ENCODE results near the gene C19orf38.

C19orf38 gene

GRCh38 chr19:10881403-10882107 is 33.3 kb downstream of the C19orf38 start:
- no peak for DNase-seq

GRCh38 chr19:10882108-10882457 is 33.9 kb downstream of the C19orf38 start:
- no peak for DNase-seq

- no peak for DNase-seq
Measured at GRCh38 chr19:10884274-10884673, 36.1 kb downstream of the C19orf38 start.

GRCh38 chr19:10885201-10886169 is 37.3 kb downstream of the C19orf38 start:
- DNase-seq, result no peak

GRCh38 chr19:10887616-10888367 is 39.6 kb downstream of the C19orf38 start:
- DNase-seq, result no peak

- no peak for DNase-seq
Measured at GRCh38 chr19:10888421-10888866, 40.2 kb downstream of the C19orf38 start.

- no peak for DNase-seq
Measured at GRCh38 chr19:10889880-10890279, 41.7 kb downstream of the C19orf38 start.

GRCh38 chr19:10891405-10892086 is 43.3 kb downstream of the C19orf38 start:
- DNase-seq, result no peak

GRCh38 chr19:10892256-10892655 is 44.0 kb downstream of the C19orf38 start:
- DNase-seq, result no peak

- no peak for DNase-seq
Measured at GRCh38 chr19:10894911-10895213, 46.6 kb downstream of the C19orf38 start.

GRCh38 chr19:10895363-10895762 is 47.1 kb downstream of the C19orf38 start:
- no peak for DNase-seq

GRCh38 chr19:10895920-10896319 is 47.7 kb downstream of the C19orf38 start:
- no peak for DNase-seq

GRCh38 chr19:10896851-10897526 is 48.8 kb downstream of the C19orf38 start:
- DNase-seq, result no peak

- DNase-seq, result no peak
Measured at GRCh38 chr19:10898633-10899032, 50.4 kb downstream of the C19orf38 start.

- DNase-seq, result no peak
Measured at GRCh38 chr19:10899151-10899653, 51.0 kb downstream of the C19orf38 start.

- no peak for DNase-seq
Measured at GRCh38 chr19:10907925-10908324, 59.7 kb downstream of the C19orf38 start.

- no peak for DNase-seq
Measured at GRCh38 chr19:10908380-10908960, 60.3 kb downstream of the C19orf38 start.

GRCh38 chr19:10911579-10912363 is 63.6 kb downstream of the C19orf38 start:
- no peak for DNase-seq

- DNase-seq, result no peak
Measured at GRCh38 chr19:10912619-10913018, 64.4 kb downstream of the C19orf38 start.

GRCh38 chr19:10913716-10914340 is 65.6 kb downstream of the C19orf38 start:
- DNase-seq, result no peak

Data from right forelimb (tissue), 1 donor.